ENCODE measurements around the gene CGREF1. TPM values are rescaled to one million over a fixed set of nuclear protein-coding genes. Genes with fewer than 3 reads are reported as not detected.

CGREF1 gene
- total RNA-seq, 1 donor from 2014 or later = 1.3 TPM

- DNase-seq = no peak
- no peak overlapping the region for H3K27ac Mint-ChIP-seq (ENCODE audit: unreplicated experiment)
- no peak for TF ChIP-seq CTCF (IDR thresholded peaks at IDR 0.05; ENCODE audit: partially characterized antibody, unreplicated experiment)
- H3K4me3 Mint-ChIP-seq (ENCODE audit: unreplicated experiment) = no peak overlapping the region
- H3K9me3 Mint-ChIP-seq (ENCODE audit: unreplicated experiment) = peaks cover 3% of the 10 kb centered on the region
- H3K4me1 Mint-ChIP-seq (ENCODE audit: low read depth, unreplicated experiment) = no peaks in the 10 kb centered on the region
- no peaks in the 10 kb centered on the region for H3K36me3 Mint-ChIP-seq (ENCODE audit: unreplicated experiment)
- H3K27me3 Mint-ChIP-seq (ENCODE audit: unreplicated experiment) = no peaks in the 10 kb centered on the region
Measured at GRCh38 chr2:27152102-27152795, 33.3 kb upstream of the CGREF1 start.

GRCh38 chr2:27150639-27151230, 31.8 kb upstream of the CGREF1 start:
- H3K27me3 Mint-ChIP-seq (ENCODE audit: unreplicated experiment) = no peaks in the 10 kb centered on the region
- TF ChIP-seq CTCF (IDR thresholded peaks at IDR 0.05; ENCODE audit: partially characterized antibody, unreplicated experiment) = no peak
- H3K9me3 Mint-ChIP-seq (ENCODE audit: unreplicated experiment) = peaks cover 3% of the 10 kb centered on the region
- H3K4me1 Mint-ChIP-seq (ENCODE audit: low read depth, unreplicated experiment) = no peaks in the 10 kb centered on the region
- H3K4me3 Mint-ChIP-seq (ENCODE audit: unreplicated experiment) = no peak overlapping the region
- no peaks in the 10 kb centered on the region for H3K36me3 Mint-ChIP-seq (ENCODE audit: unreplicated experiment)
- no peak overlapping the region for H3K27ac Mint-ChIP-seq (ENCODE audit: unreplicated experiment)
- DNase-seq = no peak

- peaks cover 3% of the 10 kb centered on the region for H3K9me3 Mint-ChIP-seq (ENCODE audit: unreplicated experiment)
- no peak overlapping the region for H3K4me3 Mint-ChIP-seq (ENCODE audit: unreplicated experiment)
- no peak overlapping the region for H3K27ac Mint-ChIP-seq (ENCODE audit: unreplicated experiment)
- DNase-seq = no peak
- TF ChIP-seq CTCF (IDR thresholded peaks at IDR 0.05; ENCODE audit: partially characterized antibody, unreplicated experiment) = no peak
- H3K27me3 Mint-ChIP-seq (ENCODE audit: unreplicated experiment) = no peaks in the 10 kb centered on the region
- no peaks in the 10 kb centered on the region for H3K4me1 Mint-ChIP-seq (ENCODE audit: low read depth, unreplicated experiment)
- no peaks in the 10 kb centered on the region for H3K36me3 Mint-ChIP-seq (ENCODE audit: unreplicated experiment)
Measured at GRCh38 chr2:27149570-27150405, 30.9 kb upstream of the CGREF1 start.

- no peaks in the 10 kb centered on the region for H3K27me3 Mint-ChIP-seq (ENCODE audit: unreplicated experiment)
- TF ChIP-seq CTCF (IDR thresholded peaks at IDR 0.05; ENCODE audit: partially characterized antibody, unreplicated experiment) = no peak
- no peak within 1 kb of the TSS for H3K27ac Mint-ChIP-seq (ENCODE audit: unreplicated experiment)
- H3K4me3 Mint-ChIP-seq (ENCODE audit: unreplicated experiment) = no peak within 1 kb of the TSS
- no peaks in the 10 kb centered on the region for H3K36me3 Mint-ChIP-seq (ENCODE audit: unreplicated experiment)
- H3K4me1 Mint-ChIP-seq (ENCODE audit: low read depth, unreplicated experiment) = no peaks in the 10 kb centered on the region
- DNase-seq = no peak
- peaks cover 2% of the 10 kb centered on the region for H3K9me3 Mint-ChIP-seq (ENCODE audit: unreplicated experiment)
Measured at GRCh38 chr2:27148801-27149439, 30.0 kb upstream of the CGREF1 start, which contains the start of gene TCF23. Gene TCF23, plus strand, starts transcription at chr2:27149004. Its CDS starts 130 bp downstream, at chr2:27149134.
